Type B pancreatic cell (in vitro differentiated cells): ENCODE measurements around the gene RFX3. TPM values are rescaled to one million over a fixed set of nuclear protein-coding genes. Genes with fewer than 3 reads are reported as not detected.
A peak's percentile ranks its signal among the peaks of the same experiment; 100 is the strongest.

Source experiments
- DNase-seq: peaks from one replicate; pipeline ENCODE4 v3.0.0; 2021; ENCODE audit warnings: mixed read lengths; ENCODE audit not compliant: unreplicated experiment; ENCODE audit errors: extremely low spot score
- H3K27ac Mint-ChIP-seq: 2 replicates; pipeline ENCODE4 v1.8.0; 2021; ENCODE audit warnings: mild to moderate bottlenecking, mixed read lengths
- H3K27me3 Mint-ChIP-seq: 2 replicates; pipeline ENCODE4 v1.8.0; 2021; ENCODE audit warnings: mixed read lengths
- H3K36me3 Mint-ChIP-seq: 2 replicates; pipeline ENCODE4 v1.8.0; 2021; ENCODE audit warnings: mixed read lengths
- H3K4me1 Mint-ChIP-seq: one replicate; pipeline ENCODE4 v1.8.0; 2021; ENCODE audit warnings: mixed read lengths; ENCODE audit not compliant: unreplicated experiment
- H3K4me3 Mint-ChIP-seq: 2 replicates; pipeline ENCODE4 v1.8.0; 2021; ENCODE audit warnings: mild to moderate bottlenecking, mixed read lengths
- H3K9me3 Mint-ChIP-seq: 2 replicates; pipeline ENCODE4 v1.8.0; 2021; ENCODE audit warnings: mixed read lengths
- total RNA-seq: library from RNA; stranded (reverse); gene quantifications from 2 replicates; pipeline ENCODE4 v1.2.1, GENCODE V29; 2021; ENCODE audit warnings: low replicate concordance
- TF ChIP-seq, protein P1 (sequence below): fragments of 200-600 bp; sonication (generic); conservative IDR thresholded peaks from 2 replicates; pipeline ENCODE4 v1.5.0; 2021; ENCODE audit warnings: antibody characterized with exemption, mild to moderate bottlenecking

The RFX3 gene
- total RNA-seq, 1 donor from 2014 or later: 42.5 TPM

GRCh38 chr9:3498691-3499090 is 27.1 kb downstream of the RFX3 start:
- peaks cover 28% of the 10 kb centered on the region for H3K4me1 Mint-ChIP-seq

DNA sequence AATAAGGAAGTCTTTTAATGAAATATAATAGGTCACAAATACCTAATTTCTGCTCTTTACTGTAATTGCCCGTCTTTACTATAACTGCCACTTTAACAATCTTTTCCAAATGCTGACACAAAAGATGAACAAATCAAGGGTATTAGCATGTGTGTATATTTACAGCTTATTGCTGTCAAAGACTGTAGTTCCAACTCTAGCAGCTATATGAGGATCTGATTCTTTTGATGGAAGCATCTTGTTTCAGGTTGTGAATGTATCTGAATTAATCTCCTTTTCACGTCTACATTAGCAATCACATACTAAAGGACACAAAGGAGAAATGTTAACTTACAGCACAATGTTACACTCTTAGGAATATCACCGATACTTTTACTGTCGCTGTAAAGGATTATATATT is 27.9 kb downstream of the RFX3 start:
- Mint-ChIP-seq H3K4me1 (peaks cover 28% of the 10 kb centered on the region), H3K36me3 (peaks cover 14% of the 10 kb centered on the region), H3K27me3 (no peaks in the 10 kb centered on the region), H3K9me3 (peaks cover 4% of the 10 kb centered on the region), H3K4me3 (no peak overlapping the region), H3K27ac (no peak overlapping the region)
- TF ChIP-seq, protein P1, sequence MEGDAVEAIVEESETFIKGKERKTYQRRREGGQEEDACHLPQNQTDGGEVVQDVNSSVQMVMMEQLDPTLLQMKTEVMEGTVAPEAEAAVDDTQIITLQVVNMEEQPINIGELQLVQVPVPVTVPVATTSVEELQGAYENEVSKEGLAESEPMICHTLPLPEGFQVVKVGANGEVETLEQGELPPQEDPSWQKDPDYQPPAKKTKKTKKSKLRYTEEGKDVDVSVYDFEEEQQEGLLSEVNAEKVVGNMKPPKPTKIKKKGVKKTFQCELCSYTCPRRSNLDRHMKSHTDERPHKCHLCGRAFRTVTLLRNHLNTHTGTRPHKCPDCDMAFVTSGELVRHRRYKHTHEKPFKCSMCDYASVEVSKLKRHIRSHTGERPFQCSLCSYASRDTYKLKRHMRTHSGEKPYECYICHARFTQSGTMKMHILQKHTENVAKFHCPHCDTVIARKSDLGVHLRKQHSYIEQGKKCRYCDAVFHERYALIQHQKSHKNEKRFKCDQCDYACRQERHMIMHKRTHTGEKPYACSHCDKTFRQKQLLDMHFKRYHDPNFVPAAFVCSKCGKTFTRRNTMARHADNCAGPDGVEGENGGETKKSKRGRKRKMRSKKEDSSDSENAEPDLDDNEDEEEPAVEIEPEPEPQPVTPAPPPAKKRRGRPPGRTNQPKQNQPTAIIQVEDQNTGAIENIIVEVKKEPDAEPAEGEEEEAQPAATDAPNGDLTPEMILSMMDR: no peak
- no peak for DNase-seq

More at GRCh38 chr9:3498691-3499090, 27.1 kb downstream of the RFX3 start:
- Mint-ChIP-seq H3K36me3 (peaks cover 12% of the 10 kb centered on the region), H3K27me3 (no peaks in the 10 kb centered on the region), H3K4me3 (peak overlapping the region; percentile 58), H3K9me3 (peaks cover 3% of the 10 kb centered on the region), H3K27ac (peak overlapping the region; percentile 35)
- TF ChIP-seq, protein P1: no peak
- no peak for DNase-seq

DNA sequence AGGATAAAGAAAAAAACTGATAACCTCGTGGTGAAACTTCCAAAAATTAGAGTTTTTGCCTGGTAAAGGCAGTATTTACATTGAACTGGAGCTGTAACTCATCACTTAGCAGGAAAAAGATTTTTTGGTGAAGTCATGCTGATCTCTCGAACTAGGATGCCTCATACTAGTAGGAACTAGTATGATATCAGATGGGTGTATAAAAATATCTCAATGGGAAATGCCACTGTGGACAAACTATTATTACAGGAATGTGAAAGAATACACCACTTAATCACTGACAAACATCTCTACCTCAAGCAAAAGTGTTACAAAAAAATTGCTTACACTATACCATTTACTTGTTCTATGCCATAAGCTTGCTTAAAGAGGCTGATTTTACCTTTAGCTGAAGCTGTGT is 28.4 kb downstream of the RFX3 start:
- no peak for DNase-seq
- Mint-ChIP-seq H3K27me3 (no peaks in the 10 kb centered on the region), H3K9me3 (peaks cover 4% of the 10 kb centered on the region), H3K4me3 (no peak overlapping the region), H3K27ac (no peak overlapping the region), H3K4me1 (peaks cover 28% of the 10 kb centered on the region), H3K36me3 (peaks cover 9% of the 10 kb centered on the region)
- TF ChIP-seq, protein P1: no peak

DNA sequence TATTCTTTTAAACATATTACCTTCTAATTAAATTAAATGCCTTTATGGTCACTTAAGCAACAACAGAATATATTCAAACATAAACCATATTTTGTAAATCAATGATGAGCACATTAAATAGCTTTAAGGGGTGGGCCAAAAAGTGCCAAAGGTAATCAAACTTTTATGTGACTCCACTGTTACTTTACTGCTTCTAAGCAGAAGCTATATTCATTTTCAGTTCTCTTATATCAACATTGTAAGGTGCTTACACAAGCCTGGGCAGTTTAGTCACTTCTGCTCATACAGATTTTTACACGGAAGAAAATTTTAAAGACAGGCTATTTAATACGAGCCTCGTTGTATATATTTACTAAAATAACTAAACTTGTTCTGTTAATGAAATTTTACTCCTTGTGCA is 29.9 kb downstream of the RFX3 start:
- no peak for DNase-seq
- peaks cover 30% of the 10 kb centered on the region for H3K4me1 Mint-ChIP-seq
- H3K36me3 Mint-ChIP-seq: peaks cover 9% of the 10 kb centered on the region
- peaks cover 4% of the 10 kb centered on the region for H3K9me3 Mint-ChIP-seq
- TF ChIP-seq, protein P1: no peak
- H3K4me3 Mint-ChIP-seq: no peak overlapping the region
- no peaks in the 10 kb centered on the region for H3K27me3 Mint-ChIP-seq
- no peak overlapping the region for H3K27ac Mint-ChIP-seq

- Mint-ChIP-seq H3K4me3 (no peak overlapping the region), H3K4me1 (peaks cover 15% of the 10 kb centered on the region), H3K9me3 (peaks cover 4% of the 10 kb centered on the region), H3K27me3 (no peaks in the 10 kb centered on the region), H3K27ac (no peak overlapping the region), H3K36me3 (peaks cover 13% of the 10 kb centered on the region)
- TF ChIP-seq, protein P1: no peak
- DNase-seq: no peak
These were observed 33.6 kb downstream of the RFX3 start for GRCh38 chr9:3492214-3492613.

- Mint-ChIP-seq H3K9me3 (peaks cover 4% of the 10 kb centered on the region), H3K27ac (no peak overlapping the region), H3K4me1 (peaks cover 13% of the 10 kb centered on the region), H3K27me3 (no peaks in the 10 kb centered on the region), H3K4me3 (no peak overlapping the region), H3K36me3 (peaks cover 17% of the 10 kb centered on the region)
- DNase-seq: no peak
- TF ChIP-seq, protein P1: no peak
These were observed 34.4 kb downstream of the RFX3 start for GRCh38 chr9:3491450-3491849.
